Fibroblast of lung (primary cell): ENCODE measurements around the gene LGALSL. TPM values are rescaled to one million over a fixed set of nuclear protein-coding genes. Genes with fewer than 3 reads are reported as not detected.

Experiments
- DNase-seq, 2 donors: peaks; one replicate each; pipeline versions ENCODE4 v3.0.0 to v3.0.0-alpha.2; 2010; ENCODE audit warnings: low read depth in 2 of 2
- H2AFZ ChIP-seq: 2 replicates; pipeline ENCODE4 v1.5.1; 2012; ENCODE audit warnings: low read length, control low read depth, inconsistent platforms
- H3K27ac ChIP-seq: 2 replicates; pipeline ENCODE4 v1.5.1; 2011; ENCODE audit warnings: low read length, control low read depth; ENCODE audit not compliant: insufficient read depth
- H3K27me3 ChIP-seq: 2 replicates; pipeline ENCODE4 v1.5.1; 2011; ENCODE audit warnings: mild to moderate bottlenecking, low read length; ENCODE audit not compliant: control insufficient read depth, insufficient read depth
- H3K36me3 ChIP-seq: 2 replicates; pipeline ENCODE4 v1.5.1; 2011; ENCODE audit warnings: low read length; ENCODE audit not compliant: control insufficient read depth, insufficient read depth
- H3K4me1 ChIP-seq: 2 replicates; pipeline ENCODE4 v1.5.1; 2011; ENCODE audit warnings: low read length; ENCODE audit not compliant: control insufficient read depth, insufficient read depth; ENCODE audit errors: extremely low read depth
- H3K4me2 ChIP-seq: 2 replicates; pipeline ENCODE4 v1.5.1; 2011; ENCODE audit warnings: low read length, control low read depth; ENCODE audit not compliant: insufficient read depth; ENCODE audit errors: extremely low read depth
- H3K4me3 ChIP-seq, 4 experiments: fragments of 200-600 bp in 1 of 4; sonication (generic) in 1 of 4; replicated peaks in 1 of 4; 2 replicates each; pipeline ENCODE4 v1.5.1; 2011 to 2016; ENCODE audit warnings: low read length in 4 of 4, low read depth in 3 of 4, mild to moderate bottlenecking in 3 of 4, control low read depth in 2 of 4, inconsistent platforms in 1 of 4, mixed read lengths in 1 of 4; ENCODE audit not compliant: insufficient read depth in 1 of 4; ENCODE audit errors: control extremely low read depth in 1 of 4
- H3K79me2 ChIP-seq: 2 replicates; pipeline ENCODE4 v1.5.1; 2012; ENCODE audit warnings: mild to moderate bottlenecking, low read length, inconsistent platforms; ENCODE audit not compliant: control insufficient read depth, insufficient read depth
- H3K9ac ChIP-seq: 2 replicates; pipeline ENCODE4 v1.5.1; 2011; ENCODE audit warnings: mild to moderate bottlenecking, low read length, control low read depth; ENCODE audit not compliant: insufficient read depth
- H3K9me3 ChIP-seq: 2 replicates; pipeline ENCODE4 v1.5.1; 2012; ENCODE audit warnings: low read depth, low read length; ENCODE audit not compliant: control insufficient read depth, insufficient read depth
- H4K20me1 ChIP-seq: 2 replicates; pipeline ENCODE4 v1.5.1; 2011; ENCODE audit warnings: low read length; ENCODE audit not compliant: control insufficient read depth, insufficient read depth; ENCODE audit errors: extremely low read depth
- CTCF ChIP-seq, 2 donors: IDR thresholded peaks in 1 of 2; conservative IDR thresholded peaks in 1 of 2; 1 replicate in 1 of 2; 2 replicates in 1 of 2; pipeline ENCODE4 v1.5.1; 2011 to 2012; ENCODE audit warnings: low read length in 2 of 2, control low read depth in 1 of 2, inconsistent platforms in 1 of 2, low read depth in 1 of 2, mild to moderate bottlenecking in 1 of 2
- EZH2 ChIP-seq: IDR thresholded peaks from 2 replicates; pipeline ENCODE4 v1.5.1; 2012; ENCODE audit warnings: low read length, control low read depth, mild to moderate bottlenecking; ENCODE audit errors: missing control alignments
- polyA plus RNA-seq, 2 donors: library from polyadenylated mRNA; depleted of rRNA in 1 of 2; stranded (reverse) in 1 of 2; unstranded in 1 of 2; fragments of >200 nt; gene quantifications; 2 replicates each; pipeline ENCODE4 v1.2.1, GENCODE V29; 2011 to 2012; ENCODE audit warnings: missing spikeins in 1 of 2
- total RNA-seq: library from RNA; depleted of rRNA; stranded (reverse); fragments of >200 nt; gene quantifications from 2 replicates; pipeline ENCODE4 v1.2.1, GENCODE V29; 2014

The LGALSL gene
- total and polyA plus RNA-seq, 2 donors (not counting 1 experiment from before 2014, with no cell fraction given) = 3.1 to 5.7 TPM

- Histone ChIP-seq H3K9me3 (no peaks in the 10 kb centered on the region), H4K20me1 (no peaks in the 10 kb centered on the region), H3K9ac (no peak overlapping the region), H3K4me1 (no peaks in the 10 kb centered on the region), H3K4me3 (no peak overlapping the region), H3K27ac (no peak overlapping the region), H3K27me3 (peaks cover 20% of the 10 kb centered on the region), H3K36me3 (no peaks in the 10 kb centered on the region), H2AFZ (no peak overlapping the region), H3K4me2 (no peak overlapping the region), H3K79me2 (no peaks in the 10 kb centered on the region)
- no peak for TF ChIP-seq EZH2
- TF ChIP-seq CTCF (conservative IDR thresholded peaks at IDR 0.05 in 1 of 2, IDR thresholded peaks at IDR 0.05 in 1 of 2; ENCODE audit: low read depth in 1 of 2, low read length in 2 of 2) = no peak
- no peak for DNase-seq
These were observed 39.8 kb downstream of the LGALSL start for GRCh38 chr2:64493788-64494187.

GRCh38 chr2:64498438-64498837 lies 44.5 kb downstream of the LGALSL start:
- Histone ChIP-seq H2AFZ (no peak overlapping the region), H3K9me3 (no peaks in the 10 kb centered on the region), H4K20me1 (no peaks in the 10 kb centered on the region), H3K27ac (no peak overlapping the region), H3K4me2 (no peak overlapping the region), H3K4me3 (no peak overlapping the region), H3K79me2 (no peaks in the 10 kb centered on the region), H3K9ac (no peak overlapping the region), H3K4me1 (no peaks in the 10 kb centered on the region), H3K27me3 (peaks cover 29% of the 10 kb centered on the region), H3K36me3 (no peaks in the 10 kb centered on the region)
- DNase-seq = no peak
- TF ChIP-seq CTCF (conservative IDR thresholded peaks at IDR 0.05 in 1 of 2, IDR thresholded peaks at IDR 0.05 in 1 of 2; ENCODE audit: low read depth in 1 of 2, low read length in 2 of 2) (no peak), EZH2 (no peak)

DNA sequence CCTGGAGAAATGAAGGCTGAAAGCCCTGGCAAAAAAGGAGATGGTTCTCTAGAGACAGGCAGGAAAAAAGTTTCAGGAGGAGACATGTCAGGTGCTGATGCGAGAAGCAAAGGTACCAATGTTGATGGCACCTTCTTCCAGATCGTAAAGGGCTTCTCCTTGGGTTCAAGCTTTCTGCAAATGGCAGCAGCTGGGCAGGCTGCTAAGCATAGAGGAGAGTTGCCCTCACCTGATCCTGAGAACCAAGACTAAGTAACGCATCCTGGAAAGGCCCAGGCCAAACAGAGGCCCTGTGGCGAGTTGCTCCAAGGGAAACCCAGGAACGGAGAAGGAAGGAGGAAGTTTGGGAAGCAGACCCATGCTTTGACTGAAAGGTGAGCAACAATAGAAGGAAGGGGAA lies 46.6 kb downstream of the LGALSL start:
- Histone ChIP-seq H4K20me1 (no peaks in the 10 kb centered on the region), H3K4me2 (no peak overlapping the region), H2AFZ (no peak overlapping the region), H3K27me3 (peaks cover 31% of the 10 kb centered on the region), H3K9me3 (no peaks in the 10 kb centered on the region), H3K4me1 (no peaks in the 10 kb centered on the region), H3K36me3 (no peaks in the 10 kb centered on the region), H3K79me2 (no peaks in the 10 kb centered on the region), H3K27ac (no peak overlapping the region), H3K4me3 (no peak overlapping the region), H3K9ac (no peak overlapping the region)
- DNase-seq = no peak
- TF ChIP-seq CTCF (conservative IDR thresholded peaks at IDR 0.05 in 1 of 2, IDR thresholded peaks at IDR 0.05 in 1 of 2; ENCODE audit: low read depth in 1 of 2, low read length in 2 of 2) = no peak
- no peak for TF ChIP-seq EZH2
